GM19351 (cell line): ENCODE results near the gene NKAIN2.
"Not testable (repeated sequence)": the region's sequence is repeated elsewhere in the genome, so short reads cannot be mapped to it uniquely, and the experiment has no call there.

Source experiments
- ATAC-seq: cut with Tn5 transposase; IDR thresholded peaks from one replicate; pipeline ENCODE4 v1.9.1; 2021; ENCODE audit warnings: mild to moderate bottlenecking, moderate library complexity; ENCODE audit not compliant: unreplicated experiment

The NKAIN2 gene

DNA sequence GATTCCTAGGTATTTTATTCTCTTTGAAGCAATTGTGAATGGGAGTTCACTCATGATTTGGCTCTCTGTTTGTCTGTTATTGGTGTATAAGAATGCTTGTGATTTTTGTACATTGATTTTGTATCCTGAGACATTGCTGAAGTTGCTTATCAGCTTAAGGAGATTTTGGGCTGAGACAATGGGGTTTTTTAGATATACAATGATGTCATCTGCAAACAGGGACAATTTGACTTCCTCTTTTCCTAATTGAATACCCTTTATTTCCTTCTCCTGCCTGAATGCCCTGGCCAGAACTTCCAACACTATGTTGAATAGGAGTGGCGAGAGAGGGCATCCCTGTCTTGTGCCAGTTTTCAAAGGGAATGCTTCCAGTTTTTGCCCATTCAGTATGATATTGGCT lies 363.6 kb downstream of the NKAIN2 start:
- ATAC-seq = not testable (repeated sequence)

DNA sequence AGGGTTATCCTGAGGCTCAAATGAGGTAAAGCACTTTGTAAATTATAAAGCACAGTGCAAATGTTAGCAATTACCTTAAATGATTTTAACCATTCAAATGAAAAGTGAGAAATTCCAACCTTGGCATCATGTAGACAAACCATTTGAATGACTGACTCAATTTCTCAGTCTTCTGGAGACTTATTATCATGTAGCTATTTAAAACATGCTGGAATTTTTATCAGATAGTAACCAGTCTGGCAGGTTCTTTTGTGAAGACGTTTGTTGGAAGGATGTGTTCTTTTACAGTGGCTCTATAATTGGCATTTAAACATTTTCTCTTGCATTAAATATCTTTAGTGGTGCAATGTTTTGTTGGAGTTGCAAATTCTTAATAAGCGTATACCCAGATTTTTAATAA lies 386.6 kb downstream of the NKAIN2 start:
- ATAC-seq = no peak

DNA sequence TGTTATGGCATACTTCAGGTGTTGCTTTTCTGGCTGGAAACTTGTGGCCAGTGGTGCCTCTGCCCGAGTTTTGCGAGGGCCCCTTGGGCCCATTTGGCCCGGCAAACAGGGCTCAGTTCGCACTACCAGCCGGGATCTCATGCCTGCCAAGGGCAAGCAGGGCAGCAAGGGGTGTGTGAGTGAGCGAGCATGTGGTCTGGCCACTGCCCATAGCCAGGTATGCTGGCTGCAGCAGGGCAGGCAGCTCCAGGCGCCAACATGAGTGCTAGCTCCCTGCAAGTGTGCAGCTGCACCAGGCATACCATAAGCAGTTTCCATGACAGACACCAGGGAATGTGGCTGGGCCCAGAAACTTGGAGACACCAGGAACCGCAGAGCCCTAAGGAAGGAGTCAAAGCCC lies 389.5 kb downstream of the NKAIN2 start:
- no peak for ATAC-seq

DNA sequence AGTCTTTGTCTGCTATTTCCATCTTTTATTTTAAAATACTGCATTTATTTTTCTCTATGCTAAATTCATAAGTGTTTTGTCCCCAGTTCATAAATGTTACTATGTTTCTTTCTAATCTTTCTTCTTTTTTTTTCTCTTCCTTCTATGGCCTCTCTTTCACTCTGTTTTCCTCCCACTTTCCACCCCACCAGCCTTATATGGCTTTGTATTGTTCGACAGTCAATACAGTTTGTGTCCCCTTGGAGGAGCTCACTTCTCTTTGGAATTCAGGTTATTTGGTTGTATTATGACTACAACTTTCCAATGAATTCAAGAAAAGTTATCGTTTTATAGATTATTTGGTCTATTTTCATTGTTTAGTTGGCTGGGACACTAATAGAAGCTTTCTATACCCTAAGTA lies 393.5 kb downstream of the NKAIN2 start:
- no peak for ATAC-seq

DNA sequence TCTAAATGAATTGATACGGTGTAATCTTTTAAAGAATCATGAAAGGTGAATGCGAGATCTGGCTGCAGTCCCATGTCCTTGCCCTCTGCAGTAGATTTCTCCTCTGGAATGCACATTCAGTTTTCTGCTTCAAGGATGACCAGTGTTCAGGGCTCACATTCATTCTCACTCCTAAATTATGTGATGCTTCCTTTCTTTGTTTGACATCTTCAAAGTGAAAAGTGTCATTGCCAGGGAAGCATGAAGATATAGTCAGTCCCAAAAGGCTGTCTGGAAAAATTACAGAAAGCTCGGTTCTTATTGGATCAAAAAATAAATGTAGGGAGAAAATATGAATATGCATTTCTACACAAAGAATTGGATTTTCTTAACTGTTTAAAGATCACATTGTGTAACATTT lies 395.6 kb downstream of the NKAIN2 start:
- no peak for ATAC-seq

DNA sequence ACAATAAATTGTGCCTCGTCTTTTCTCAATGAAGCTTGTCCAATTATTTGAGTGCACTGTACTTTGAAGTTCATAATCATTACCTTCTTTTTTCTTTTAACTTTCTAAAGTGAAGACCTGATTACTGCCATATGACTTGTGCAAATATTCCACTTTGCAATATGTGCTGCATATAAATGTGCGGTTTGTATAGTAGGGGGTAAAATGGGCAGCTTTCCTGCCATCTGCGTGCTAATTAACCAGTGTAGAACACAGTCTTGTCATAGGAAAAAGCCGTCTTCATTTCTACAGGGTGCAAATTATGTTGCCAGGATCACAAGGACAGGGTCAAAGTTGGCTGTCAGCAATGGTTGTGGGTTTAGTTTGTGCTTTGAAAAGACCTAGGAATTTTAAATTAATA lies 397.0 kb downstream of the NKAIN2 start:
- ATAC-seq = no peak

DNA sequence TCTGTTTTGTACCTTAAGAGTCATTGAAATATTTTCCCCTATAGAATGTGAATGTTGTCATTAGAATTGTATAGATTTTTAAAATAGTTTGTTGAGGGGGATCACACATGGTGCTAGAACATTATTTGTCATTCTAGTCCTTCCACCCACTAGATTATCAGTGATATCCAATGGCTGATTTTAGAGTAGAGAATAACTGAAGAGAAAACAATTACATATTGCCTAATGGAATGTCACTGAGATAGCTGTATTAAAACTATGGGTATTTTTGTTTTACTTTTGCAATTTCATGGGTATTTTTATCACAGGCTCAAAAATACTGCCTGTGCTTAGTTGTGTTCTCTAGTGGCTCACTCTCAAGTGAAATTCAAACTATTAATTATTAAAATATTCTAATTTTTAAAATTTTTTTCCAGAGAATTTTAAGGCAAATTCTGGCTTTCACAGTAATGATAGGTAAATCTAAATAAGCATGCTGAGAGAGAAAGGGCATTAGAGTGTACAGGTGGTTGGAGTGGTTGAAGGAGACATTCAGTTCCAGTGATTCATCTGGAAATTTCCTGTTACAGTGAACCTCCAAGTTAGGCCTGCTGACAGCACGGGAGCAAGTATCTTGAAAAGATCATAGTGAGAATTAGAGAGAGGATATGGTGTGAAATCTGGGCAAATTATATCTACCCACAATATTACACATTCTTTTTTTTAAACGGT lies 399.6 kb downstream of the NKAIN2 start:
- no peak for ATAC-seq

DNA sequence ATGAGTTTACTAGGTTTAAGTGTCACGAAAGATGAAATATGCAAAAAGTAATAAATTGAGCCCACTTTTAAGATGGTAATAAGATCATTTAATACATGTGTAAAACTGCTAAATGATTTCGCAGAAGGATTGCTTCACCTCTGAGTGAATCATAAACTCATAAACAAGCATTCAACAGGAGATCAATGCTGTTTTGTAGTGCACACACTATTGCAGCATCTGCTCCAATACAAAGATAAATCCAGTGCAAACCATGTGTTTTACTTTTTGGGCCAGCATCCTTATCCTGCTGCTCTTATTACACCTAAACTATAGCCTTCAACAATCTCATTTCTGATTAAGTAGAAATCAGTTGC lies 400.1 kb downstream of the NKAIN2 start:
- ATAC-seq = no peak

DNA sequence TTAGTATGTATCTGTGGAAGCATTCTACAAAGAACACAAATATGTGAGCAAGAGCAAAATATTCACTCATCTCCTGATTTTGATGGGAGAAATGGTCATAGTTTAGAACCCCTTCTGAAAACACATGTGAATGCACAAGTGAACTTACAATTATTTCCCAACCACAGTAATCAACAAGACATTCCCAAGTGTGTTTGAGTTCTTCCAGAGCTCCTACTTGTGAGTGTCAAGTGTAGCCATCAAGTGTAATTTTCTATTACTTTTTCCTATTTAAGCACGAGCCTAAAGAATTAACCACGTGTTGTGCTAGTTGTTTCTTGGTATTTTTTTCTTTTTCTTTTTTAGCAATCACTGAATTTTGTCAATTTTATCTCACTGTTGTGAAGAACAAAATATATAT lies 402.3 kb downstream of the NKAIN2 start:
- ATAC-seq = no peak

DNA sequence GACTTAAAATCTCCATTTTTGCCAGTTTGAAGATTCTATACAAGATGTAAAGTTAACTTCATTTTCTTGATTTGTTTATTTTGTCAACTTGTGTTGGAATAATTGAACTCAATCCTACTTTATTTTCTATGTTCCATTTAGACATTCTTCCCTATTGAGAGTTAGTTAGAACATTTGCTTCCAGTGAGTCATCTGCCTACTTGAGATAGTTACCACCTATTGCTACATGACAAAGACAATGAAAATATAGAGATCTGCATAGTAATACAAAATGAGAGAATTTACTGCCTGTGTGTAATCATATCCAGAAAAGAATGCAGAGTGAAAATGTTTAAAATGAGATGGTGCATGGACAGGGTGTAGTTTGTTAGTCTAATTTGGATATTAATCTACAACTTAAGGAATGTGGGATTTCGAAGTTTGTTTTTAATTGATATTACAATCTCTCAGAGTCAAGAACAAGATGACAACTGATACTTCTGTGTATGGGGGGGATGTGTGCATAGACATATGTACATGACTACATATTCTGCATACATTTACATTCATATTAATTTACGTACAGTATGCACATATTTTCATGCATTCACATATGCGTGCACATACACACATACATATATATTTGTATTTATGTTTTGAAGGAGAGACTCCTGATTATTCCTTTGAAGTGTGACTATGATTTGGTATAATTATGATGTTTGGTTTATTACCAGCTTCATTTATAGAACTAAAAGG lies 420.1 kb downstream of the NKAIN2 start:
- ATAC-seq = no peak

DNA sequence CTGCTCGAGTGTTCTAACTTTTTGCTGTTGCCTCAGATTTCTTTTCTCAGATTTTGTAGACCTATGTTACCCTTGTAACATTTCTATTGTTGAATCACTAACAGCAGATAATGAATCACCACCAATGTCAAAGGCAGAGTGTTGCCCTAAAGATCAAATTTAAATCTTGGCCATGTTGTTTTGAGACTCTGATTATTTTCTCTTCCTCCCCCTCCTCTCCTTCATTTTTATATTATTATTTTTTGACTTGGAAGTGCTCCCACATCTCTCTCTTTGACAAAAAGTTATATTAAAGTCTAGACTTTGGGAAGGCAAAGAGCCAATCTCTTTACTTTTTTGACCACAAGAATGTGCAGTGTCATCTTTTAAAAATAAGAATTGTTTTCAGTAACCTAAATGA lies 422.7 kb downstream of the NKAIN2 start:
- ATAC-seq = no peak

DNA sequence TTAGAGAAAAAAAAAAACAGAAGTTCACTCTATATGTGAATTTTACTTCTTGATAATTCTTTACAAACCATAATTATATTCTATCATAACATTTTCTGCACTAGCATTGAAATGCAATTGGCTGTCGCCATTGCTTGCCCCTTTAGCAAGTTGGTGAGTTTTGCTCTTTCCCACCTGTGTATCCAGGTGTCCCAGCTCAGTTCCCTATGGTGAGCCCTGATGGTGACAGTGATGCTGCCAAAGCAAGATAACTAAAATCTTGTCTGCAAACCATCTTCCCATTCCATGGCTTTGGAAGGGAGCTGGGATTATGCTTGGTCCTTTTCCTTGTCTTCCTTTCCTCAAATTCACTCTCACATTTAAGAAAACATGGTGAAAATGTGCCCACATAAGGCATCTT lies 429.6 kb downstream of the NKAIN2 start:
- ATAC-seq = no peak

DNA sequence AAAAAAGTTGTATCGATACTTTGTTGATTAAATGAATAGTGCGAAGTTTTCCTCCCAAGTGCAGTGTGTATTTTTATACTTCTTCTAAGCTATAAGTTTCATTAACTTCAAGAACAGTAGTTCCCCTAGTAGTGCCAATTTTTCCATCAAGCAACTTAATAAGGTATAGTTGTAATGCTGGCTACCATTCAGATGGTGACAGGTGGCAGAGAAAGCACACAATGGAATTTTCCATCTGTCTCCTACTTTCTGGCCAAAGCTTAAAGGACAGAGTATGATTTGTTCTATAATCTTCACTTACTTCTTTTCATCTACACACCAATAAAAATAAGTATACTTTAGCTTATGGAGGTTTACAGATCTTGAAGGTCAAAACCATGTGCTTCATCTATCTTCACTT lies 431.1 kb downstream of the NKAIN2 start:
- ATAC-seq = no peak

DNA sequence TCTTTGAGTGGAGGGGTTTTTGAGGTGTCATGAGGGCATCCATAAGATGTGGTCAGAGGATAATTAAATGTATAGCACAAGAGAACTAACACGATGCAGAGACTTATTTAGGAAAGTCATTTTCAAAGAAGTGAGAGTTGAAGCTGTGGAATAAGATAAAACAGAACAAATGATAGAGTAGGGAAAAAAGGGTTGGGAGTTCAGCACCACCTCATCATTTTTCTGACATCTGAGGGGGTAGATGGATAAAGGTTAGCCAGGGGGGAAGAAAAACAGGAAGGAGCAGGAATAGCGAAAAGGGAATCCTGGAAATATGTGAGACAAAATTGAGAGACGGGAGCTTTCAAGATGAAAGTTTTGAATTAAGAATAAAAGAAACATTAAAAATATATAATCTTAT lies 434.2 kb downstream of the NKAIN2 start:
- no peak for ATAC-seq

DNA sequence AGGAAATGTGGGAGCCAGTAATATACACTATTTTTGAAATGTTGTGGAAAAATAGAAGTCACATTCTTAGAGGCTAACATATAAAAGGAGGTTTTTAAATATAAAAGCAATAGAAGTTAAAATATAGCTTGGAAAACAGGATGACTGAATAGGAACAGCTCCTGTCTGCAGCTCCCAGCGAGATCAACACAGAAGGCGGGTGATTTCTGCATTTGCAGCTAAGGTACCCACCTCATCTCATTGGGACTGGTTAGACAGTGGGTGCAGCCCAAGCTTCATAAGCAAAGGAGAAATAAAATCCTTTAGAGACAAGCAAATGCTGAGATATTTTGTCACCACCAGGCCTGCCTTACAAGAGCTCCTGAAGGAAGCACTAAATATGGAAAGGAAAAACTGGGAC lies 434.7 kb downstream of the NKAIN2 start:
- not testable (repeated sequence) for ATAC-seq

DNA sequence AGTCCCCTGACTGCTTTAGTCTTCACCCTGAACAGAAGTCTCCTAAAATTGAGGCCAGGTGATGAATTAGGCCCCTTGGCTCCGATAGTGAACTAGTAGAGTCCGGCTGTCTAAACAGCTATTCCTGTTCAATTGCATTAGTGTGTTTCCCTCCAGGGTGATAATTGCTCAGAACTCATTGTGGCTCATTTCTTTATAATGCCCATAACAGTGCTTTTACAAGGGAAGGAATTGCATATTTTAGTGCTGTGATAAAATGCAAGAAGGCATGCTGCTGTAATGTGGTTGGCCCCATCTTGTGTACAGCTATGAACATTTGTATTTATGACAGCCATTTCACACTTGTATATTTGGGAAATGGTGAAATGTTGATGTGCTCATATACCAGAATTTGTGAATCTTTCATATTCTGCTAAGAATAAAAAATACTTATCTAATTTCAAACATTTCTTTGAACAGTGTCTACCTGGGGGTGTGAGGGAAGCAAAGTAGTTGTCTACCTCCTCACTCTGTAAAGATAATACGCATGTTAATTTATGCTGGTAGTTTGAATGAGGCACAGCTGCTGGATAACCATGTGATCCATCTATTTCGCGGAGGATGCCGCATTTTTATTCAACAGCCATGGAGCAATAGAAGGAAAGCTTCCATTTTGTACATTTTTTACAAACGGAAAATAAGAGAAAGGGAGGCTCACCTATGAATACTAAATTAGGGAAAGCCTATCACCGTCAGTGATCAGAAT lies 451.4 kb downstream of the NKAIN2 start:
- no peak for ATAC-seq

DNA sequence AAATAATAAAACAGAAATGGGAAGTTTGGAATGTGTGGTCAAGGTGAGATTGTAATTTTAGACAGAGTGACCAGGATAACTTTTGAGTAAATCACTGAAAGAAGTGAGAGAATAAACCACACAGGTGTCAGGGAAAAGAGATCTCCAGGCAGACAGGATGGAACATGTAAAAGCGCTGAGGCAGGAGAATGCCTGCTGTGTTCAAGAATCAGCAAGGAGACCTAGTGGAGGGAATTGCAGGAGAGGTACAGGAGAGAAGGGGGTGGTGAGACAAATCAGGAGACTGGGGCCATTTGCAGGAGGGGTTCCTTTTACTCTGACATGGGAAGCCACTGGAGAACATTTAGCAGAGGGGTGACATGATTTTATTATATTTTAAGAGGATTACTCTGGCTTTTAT lies 456.7 kb downstream of the NKAIN2 start:
- ATAC-seq = no peak

DNA sequence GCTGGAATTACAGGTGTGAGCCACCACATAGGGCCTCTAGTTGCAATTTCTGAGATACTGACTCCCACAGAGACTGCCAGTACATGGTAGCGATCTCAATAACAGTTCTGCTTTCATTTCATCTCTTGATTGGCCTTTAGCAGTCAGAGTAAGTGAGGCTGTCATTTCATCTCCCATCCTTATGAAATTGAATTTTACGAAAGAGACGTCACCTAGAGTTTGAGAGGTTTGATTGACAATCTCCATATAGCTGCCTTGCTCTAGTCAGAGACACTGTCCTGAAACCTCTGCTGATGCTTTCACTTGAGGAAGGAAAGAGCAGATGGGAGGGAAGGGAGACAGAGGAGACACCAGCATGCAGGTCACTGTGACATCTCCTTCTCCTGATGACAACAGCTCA lies 466.1 kb downstream of the NKAIN2 start:
- no peak for ATAC-seq

DNA sequence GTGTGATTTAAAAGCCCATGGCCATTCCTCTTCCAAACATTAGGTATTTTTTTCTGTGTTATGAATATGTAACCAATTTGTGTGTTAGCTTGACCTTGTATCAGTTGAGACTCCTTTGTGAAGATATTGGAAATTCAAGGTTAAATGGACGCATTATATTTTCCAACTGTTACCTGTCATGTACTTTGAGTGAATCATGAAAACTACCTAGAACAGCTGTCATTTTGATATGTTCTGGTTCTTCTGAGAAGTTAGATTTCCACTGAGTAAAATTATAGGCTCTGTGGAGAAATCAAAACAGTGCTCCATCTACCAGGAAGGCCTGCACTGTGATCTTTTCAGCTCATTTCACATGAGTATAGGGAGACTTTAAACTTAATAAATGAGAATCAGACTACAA lies 470.0 kb downstream of the NKAIN2 start:
- no peak for ATAC-seq

DNA sequence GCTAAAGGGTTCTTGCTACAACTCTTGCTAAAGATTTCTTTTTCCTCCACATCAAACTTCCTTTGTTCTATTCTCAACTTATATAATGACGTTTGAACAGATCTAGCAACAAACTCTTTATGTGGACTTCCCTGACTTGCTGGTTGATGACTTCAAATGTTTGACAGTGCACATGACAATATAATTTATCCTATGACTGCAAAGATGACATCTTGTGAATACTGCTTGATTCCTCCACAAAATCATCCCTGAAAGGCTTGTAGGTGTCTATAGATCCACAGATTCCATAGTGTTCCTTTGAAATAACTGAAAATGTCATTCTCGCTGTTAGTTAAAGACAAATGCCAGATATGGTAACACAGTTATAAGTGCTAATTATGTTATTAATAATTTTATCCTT lies 478.9 kb downstream of the NKAIN2 start:
- ATAC-seq = no peak

DNA sequence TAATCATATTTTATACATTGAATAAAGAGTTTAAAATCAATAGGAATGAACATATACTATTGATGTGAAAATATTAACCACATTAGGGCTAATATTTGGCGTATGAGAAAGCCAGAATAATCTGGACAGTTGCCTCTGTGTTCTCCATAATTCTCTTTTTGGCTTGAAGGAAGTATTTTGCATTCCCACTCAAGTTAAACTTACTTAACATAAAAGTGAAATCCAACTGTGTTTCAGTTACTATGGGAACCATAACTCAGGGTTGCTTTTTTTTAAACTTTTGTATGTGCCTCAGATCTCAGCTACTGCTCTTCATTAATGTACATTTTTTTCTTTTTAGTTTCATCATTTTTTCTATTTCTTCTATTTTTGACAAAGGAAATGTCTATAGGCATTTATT lies 479.8 kb downstream of the NKAIN2 start:
- no peak for ATAC-seq

DNA sequence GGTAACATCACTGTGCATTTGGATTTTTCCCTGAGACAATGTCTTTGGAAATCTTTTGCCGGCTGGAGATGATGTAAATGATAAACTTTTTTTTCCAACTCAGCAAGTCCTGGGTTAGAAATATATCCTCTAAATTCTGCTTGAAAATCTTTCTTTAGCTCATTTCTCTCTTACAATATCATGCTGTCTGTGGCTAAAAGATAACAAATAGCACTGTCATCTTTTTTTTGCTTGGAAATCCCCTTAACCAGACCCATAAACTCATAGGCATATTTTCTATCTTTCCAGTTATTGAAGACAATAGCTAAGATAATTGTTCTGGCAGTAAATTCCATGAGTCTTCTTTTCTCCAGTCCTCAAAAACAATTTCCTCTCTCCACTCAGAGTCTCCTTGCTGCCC lies 481.5 kb downstream of the NKAIN2 start:
- no peak for ATAC-seq
